ENCODE results near the gene EIF3L. TPM values are rescaled to one million over a fixed set of nuclear protein-coding genes. Genes with fewer than 3 reads are reported as not detected.

EIF3L gene
- total and polyA plus RNA-seq, 2 of the 8 experiments (the other 6 are each of a cell fraction or from before 2014, with no cell fraction given), result 639 to 886 TPM

DNA sequence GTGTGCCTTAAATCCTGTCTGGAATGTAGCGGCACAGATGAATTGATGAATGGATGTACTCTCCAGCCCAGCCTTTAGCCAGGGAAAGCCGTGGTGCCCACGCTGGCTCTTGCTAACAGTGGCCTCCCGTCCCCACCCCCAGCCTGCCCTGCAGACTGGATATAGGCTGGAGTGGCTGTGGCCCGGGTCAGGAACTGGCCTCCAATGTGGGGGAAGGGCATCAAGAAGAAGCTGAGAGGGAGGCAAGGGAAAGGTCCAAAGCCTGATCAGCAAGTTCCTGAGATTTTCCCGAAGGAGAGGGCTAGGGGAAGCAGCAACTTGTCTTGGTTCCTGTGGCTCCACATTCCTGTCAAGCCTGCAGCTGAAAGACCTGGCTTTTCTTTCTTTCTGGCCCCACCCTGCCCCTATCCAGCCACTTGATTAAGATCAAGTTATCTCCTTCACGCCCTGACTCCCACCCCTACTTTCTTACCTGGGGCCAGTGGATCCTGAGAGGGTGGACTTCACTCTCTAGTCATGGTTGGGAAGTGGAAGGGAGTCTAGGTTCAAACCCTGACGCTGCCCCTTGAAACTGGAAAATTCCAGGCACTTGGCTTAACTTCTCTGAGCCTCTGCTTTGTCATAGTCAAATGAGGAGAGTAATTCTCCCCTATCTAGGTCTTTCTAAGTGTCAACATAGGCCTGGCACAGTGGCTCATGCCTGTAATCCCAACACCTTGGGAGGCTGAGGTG is 45.9 kb downstream of the EIF3L start (continued):
- TF ChIP-seq SP4 (IDR thresholded peaks at IDR 0.05; ENCODE audit: low read length), result no peak
